NCI-H2029 treated with DMSO at 0.1 percent for 48 hours (cell line): Measurements from ENCODE around the gene RIMS1.

ENCODE experiments used
- DNase-seq: peaks from one replicate; lab custom pipeline; 2025; lab: John Stamatoyannopoulos, UW

Gene RIMS1

DNA sequence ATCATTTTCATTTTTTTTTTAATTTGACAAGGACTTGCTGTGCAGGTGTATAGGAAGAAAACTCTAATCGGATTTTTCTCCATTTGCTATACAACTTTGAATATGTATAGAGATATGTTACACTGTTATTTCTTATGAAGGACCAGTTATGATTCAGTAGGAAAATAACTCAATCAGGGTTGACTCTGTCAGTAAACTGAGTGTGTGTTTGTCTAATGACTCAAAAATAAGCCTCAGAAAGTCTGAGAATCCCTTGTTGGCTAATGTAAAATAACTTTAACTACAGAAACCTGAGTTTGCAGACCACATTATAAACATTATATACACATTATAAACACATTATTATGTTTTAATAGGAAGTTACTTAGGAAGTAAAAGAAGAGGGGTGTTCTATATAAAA, 352.6 kb downstream of the RIMS1 start:
- no peak for DNase-seq

DNA sequence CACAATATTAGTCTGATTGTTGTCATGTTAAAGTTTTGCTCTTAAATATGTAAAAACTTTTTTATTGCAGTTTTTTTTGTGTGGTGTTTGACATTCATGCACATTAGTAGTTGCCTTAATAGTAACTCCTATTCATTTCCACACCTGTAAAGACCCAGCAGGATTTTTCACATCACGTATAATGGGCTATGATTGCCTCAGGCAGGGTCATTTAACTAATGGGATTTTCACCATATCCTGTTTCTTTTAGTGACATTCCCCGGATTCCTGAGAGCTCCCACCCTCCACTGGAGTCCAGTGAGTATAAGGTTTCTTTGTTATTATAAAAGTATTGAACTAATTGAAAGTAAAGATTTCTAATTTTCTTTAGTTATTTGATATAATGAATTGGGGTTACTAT, 359.2 kb downstream of the RIMS1 start:
- no peak for DNase-seq

DNA sequence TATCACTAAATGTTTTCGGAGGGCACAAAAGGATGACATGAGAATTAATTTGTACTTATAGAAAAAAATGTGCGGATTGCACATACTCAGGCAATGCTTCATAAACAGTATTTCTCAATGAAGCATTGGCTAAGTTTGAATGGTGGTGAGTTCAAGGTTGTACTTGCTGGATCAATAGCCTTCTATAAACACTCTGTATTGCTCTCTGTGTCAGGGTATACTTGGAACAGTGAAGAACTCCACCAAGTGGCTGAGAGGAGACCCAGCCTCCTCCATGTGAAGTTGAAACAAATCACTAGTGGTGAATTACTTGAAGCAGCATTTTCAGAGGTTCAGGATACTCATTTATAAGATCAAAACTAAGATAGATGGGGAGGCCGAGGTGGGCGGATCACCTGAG, 360.6 kb downstream of the RIMS1 start:
- no peak for DNase-seq

DNA sequence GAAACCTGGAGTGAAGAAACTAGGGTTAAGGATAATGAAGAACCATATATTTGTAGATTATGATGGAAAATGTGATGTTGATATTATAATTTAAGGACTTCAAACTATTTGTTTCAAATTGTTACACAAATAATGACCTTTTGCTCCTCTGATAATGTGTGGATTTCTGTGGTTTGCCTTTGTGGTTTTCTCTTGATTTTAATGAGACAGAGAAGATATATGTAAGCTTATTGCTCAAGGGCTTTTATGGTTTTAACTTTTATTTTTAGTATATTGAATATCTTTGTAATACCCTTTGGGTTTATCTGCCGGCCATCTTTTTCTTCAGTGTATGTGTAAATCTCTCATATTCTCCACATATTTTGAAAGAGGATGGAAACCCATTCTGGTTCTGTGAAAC, 362.3 kb downstream of the RIMS1 start:
- DNase-seq: no peak

DNA sequence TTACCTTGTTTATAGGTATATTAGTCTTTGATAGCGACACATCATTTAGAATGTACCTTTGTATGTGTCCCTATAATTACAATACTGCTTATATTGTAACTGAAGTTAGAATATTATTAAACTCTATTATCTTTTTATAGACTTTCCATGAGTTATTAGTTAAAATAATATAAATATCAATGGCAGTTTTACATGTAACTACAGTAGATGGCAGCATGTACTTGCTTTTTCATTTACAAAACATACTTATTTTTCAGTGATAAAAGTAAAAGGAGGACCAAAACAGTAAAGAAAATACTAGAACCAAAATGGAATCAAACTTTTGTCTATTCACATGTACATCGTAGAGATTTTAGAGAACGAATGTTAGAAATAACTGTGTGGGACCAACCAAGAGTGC, 364.3 kb downstream of the RIMS1 start:
- DNase-seq: no peak

DNA sequence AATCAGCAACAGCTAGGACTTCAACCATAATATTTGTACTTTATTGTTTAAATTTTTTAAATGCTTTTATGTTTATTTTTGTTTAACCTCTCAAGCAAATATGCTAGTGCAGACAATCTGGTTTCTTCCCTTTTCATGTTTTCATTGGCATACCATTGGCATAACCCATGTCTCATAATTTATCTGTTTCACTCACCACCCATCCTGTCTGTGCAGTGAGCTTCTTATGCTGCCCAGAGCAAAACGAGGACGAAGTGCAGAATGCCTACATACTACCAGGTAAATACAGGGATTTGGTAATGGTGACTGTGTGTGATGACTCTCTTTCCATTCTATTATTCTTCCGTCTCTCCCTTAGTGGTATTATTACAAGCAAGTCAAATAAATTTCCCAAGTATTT, 374.1 kb downstream of the RIMS1 start:
- no peak for DNase-seq

DNA sequence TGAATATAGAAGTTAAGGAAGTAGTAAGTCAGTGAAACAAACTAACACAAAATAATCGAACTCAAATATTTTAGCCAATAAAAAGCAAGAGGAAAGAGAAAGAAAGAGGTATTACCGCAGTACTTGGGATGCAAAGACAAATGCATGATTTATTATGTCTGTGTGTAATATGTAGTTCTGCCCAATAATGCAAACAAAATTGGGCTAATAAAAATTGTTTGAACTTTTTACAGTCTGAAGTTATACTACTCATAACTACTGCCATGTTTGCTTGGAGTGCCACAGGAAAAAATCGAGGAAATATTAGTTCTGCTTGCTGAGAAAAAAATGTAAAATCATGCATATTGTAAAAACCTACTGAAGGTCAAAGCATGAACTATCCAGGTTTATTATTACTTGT, 375.2 kb downstream of the RIMS1 start:
- DNase-seq: no peak

DNA sequence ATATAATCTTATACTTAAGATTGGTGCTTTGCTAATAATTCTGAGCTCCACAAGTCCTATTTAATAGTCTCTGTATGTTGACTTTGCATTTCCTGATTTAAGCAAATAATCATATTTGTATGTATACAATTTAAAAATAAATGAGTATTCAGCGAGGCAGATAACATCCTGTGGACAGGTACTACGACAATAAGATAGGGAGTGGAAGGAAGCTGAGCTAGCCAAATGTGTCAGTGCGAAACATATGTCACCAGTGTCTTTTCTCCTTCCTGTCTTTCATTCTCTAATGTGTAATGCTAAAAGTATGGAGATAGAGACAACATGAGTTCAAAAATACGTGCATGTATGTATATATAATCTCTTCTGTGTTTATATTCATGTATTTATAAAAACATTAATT, 375.9 kb downstream of the RIMS1 start:
- no peak for DNase-seq

DNA sequence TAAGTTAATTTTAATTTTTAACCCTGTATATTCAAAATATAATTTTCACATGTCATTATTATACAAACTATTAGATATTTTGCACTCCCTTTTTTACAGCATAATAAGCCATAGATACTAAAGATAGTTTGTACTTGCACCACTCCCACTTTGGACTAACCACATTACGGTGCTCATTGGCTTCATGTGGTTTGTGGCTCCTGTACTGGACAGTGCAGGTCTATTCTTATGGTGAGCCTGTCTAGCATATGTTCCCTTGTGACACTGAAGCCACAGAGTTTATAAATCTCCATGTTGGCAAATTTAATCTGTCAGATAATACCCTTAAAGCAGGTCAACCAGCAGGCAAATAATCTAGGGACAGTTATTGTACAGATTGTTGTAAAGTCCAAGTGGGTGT, 381.1 kb downstream of the RIMS1 start:
- no peak for DNase-seq

DNA sequence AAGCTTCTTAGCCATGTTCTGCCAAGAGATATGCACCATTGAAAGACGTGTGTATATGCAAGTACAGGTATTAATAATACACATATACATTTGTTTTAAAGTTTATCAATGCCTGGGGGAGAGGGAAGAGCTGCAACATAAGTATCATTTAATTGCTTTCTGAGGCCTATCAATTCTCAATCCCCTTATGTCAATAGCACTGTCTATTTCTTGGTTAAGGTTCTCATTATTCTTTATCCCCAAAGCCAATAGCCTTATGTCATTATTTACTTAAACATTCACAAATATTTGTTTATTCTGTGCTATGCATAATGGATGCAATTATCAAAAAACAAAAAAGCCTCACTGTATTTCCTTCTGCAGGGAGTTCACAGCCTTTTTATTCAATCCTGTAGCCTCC, 385.2 kb downstream of the RIMS1 start:
- DNase-seq: no peak

DNA sequence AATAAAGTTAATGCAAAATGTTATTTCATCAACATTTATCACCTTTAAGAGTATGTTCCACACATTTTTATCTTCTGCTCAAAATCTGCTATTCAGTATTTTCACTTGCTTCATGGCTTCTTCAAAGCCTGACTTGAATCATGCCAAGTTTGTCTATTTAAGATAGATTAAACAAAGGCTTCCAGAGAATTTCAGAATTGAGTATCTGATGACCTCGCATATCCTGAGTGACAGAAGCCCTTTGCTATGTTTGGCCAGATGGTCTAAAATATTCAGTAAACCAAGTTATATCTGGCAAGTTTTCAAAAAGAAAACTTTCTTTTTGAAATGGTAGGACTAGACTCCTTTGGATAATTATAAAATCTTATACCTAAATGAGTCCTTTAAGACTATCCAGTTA, 386.6 kb downstream of the RIMS1 start:
- no peak for DNase-seq

DNA sequence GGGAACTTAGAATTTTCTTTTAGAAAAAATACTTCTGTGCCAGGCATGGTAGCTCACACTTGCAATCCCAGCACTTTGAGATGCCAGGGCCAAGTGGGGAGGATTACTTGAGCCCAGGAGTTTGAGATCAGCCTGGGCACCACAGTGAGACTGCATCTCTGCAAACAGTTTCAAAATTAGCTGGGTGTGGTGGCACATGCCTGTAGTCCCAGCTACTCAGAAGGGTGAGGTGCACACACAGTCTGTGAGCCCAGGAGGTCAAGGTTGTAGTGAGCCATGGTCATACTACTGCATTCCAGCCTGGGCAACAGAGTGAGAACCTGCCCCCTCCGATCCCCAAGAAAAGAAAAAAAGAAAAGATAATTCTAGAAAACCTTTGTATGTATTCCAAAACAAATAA, 389.5 kb downstream of the RIMS1 start:
- no peak for DNase-seq

DNA sequence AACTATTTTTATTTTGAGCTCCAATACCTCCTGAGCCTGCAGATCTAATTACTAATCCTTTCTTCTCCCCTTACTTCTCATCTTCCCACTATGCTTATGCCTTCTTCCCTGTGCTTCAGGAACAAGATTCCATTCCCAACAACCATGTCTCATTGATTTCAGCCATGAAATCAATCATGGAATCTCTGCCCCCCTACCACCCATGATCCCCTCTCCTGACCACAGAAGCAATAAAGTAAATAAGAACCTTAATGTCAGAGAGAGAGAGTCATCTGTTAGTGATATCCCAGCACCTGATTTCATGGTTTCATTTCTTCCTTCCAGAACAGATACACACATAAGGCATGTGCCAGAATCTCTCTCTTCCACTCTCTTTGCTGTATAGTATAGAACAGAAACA, 395.9 kb downstream of the RIMS1 start:
- no peak for DNase-seq

DNA sequence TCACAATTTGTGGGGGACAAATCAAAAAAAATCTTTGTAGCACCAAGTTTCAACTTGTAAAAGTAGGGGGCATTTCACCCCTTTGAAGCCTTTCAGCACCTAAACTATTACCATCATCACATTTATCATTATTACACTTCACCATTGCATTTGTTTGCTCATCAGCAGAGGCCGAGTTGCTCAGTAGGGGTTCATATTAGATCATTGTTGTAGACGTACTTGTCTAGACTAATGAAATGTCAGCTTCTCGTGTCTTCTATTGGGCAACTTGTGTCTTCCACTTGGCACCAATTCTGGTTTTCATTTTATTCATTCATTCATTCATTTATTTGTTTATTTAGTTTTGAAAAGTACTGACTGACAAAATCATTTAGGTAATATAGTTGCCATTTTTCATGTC, 397.2 kb downstream of the RIMS1 start:
- DNase-seq: no peak

DNA sequence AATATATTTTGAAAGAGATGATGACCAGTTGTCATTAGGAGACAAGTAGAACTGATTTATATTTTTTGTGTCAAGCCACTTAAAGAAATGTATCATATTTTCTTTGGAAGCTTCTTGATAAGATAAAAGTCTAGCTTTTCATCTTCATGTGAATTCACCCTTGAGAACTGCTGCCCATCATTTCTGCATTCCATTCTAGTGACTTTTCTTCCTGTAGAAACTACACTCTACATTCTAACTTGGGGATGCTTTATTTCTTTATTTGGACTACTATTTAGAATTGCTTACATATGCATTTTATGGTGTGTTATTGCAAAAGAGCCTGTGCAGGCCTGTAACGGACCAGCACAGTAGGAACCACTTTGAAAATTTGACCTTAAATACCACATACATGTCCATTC, 400.6 kb downstream of the RIMS1 start:
- DNase-seq: no peak

DNA sequence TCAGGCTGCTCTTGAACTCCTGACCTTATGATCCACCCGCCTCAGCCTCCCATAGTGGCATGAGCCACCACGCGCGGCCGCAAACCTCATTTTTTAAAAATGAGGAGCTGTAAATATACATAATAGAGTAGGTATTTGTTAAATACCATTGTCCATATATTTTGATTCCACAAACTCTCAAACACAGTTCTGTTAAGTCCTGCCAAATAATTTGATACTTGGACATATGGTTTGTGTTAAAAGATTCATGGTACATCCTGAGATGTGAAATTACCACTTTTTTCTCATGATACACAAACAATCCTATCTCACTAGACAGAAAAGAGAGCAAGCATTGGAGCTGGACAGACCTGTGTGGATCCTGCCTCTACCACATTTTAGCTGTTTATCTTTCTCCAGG, 401.5 kb downstream of the RIMS1 start:
- no peak for DNase-seq

DNA sequence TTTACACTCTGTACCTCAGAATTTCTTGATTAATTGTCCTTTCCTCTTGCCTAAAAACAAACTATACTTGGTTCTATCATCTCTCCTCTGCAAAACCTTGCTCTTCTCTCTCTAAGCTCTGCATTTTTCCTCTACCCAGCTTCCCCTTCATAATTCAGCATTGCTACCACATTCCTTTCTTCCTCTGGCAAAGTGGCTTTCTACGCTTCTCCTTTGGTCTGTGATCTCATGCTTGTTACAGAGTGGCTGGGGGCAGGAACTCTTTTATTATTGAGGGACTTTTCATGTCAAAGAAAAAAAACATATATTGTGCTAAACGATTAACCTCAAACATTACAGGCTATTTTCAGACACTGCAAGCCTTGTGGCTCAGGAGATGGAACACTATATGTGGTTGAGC, 402.2 kb downstream of the RIMS1 start:
- no peak for DNase-seq

DNA sequence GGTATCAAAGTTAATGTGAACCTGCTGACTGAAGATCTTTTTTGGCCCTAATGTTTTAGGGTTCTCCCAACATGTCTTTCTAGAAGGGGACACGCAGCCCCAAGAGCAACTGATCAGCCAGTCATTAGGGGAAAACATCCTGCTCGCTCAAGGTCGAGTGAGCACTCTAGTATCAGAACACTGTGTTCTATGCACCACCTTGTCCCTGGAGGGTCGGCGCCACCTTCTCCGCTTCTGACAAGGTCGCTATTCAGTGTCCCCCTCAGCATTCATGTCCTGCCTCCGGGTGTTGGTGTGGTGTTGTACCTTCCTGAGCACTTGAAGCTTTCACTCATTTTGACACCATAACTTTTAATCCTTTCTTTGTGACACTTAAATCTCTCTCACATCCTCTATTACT, 404.3 kb downstream of the RIMS1 start:
- no peak for DNase-seq

DNA sequence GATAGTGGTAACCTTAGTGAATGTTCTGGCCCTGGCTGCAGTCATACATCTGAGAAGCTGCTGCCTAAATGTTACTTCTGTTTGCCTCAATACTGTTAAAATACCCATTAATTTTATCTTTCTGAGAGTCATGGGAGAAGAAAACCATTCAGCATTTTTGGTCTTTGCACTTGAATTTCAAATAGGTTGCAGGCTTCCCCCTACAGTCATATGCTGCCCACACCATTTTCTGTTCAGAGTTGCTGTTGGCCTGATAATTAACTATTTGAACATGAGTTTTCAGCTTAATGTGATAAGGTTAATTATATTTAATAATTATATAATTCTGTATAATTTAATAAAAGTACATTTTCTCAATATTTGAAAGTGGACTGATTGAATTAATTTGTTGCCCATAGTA, 410.0 kb downstream of the RIMS1 start:
- no peak for DNase-seq

DNA sequence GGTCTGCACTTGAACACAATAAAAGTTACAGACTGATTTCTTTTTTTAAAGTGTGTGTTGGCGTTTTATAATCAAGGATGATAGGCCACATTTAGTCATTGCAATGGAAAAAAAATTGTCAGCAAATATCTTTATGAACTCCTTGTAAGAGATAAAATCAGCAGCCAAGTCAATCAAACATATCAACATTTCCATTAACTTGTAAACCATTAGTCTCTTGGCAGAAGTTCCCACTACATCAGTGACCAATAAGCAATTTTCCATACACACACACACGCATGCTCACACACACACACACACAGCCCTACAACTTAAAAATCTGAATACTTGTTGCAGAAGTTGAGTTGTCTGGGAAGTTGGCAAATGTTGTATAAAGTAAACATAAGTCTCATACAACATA, 419.6 kb downstream of the RIMS1 start:
- DNase-seq: no peak

DNA sequence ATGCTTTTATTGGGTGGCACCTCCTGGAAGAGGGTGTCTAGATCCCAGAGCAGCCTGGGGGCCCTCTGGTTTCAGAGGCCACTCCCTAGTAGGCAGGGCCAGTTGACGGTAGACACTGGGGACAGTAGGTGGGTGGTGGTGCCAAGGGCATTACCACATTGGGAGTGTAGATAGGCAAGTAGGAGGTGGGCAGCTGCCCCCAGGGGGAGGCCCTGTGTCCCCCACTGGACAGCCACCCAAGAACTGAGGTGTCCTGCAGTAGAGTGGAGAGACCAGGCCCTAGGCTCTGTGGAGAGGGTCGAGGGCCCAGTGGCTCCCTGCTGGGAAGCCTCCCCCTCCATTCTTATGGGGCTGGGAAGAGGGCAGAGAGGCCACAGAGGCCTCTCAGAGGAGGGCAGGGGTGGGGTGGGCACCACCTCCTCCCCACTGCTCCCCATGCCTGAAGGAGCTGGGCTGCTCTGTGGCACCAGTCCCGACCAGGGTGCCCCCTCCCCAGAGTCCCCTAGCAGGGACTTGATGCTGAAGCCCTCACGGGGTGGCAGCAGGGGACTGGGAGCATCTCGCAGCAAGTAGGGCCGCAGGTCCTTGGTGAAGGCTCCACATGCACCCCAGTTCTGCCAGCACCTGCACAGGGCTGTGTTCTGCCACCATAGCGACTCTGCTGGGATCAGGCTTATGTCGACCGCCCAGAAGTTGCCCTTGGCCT, 430.5 kb downstream of the RIMS1 start:
- no peak for DNase-seq

DNA sequence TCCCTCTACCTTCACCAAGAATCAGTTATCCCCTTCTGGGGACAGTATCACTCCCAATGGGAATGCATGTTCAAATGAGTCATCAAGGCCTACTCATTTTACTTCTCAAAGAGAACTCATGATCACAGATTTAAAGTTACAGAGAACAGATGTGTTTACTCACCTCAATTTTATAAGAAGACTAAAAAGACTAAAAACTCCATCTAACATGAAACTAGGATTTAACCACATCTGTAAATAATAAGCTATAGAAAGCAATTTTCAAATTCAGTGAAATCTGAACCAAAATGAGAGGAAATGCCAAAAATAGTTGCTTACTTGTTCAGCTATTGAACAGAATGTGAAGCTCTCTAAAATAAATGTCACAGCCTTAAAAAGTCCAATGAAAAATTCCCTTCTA, 435.4 kb downstream of the RIMS1 start:
- DNase-seq: no peak

DNA sequence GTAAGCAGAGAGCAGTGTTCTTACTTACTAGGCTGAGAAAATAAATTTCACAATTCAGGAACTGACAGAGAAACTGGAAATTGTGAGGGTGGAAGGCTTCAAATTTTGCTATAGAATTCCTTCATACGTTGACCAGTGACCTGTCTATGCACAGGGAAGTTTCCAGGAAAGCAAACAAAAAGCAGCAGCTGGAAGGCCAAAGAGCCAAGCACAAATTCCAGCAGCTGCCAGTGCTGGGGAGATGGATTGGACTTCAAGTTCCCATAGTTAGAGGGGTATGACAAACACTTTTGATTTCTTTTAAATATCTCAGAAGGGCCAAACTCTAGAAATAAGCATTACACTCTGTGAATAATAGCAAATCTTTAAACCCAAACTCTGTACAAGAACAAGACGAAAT, 436.4 kb downstream of the RIMS1 start:
- no peak for DNase-seq

DNA sequence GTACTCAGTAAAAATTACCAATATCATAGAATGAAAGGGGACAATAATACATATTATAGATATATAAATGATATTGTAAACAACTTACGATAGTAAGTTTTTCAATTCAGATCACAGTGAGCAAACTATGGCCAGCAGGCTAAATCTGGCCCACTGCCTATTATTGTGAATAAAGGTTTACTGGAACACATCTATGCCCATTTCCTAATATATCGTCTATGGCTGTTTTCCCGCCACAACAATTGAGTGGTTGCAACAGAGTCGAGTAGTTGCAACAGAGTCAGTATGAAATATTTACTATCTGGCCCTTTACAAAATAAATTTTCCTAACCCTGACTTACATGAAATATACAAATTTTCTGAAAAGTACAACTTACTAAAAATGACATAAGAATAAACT, 438.2 kb downstream of the RIMS1 start:
- DNase-seq: no peak

DNA sequence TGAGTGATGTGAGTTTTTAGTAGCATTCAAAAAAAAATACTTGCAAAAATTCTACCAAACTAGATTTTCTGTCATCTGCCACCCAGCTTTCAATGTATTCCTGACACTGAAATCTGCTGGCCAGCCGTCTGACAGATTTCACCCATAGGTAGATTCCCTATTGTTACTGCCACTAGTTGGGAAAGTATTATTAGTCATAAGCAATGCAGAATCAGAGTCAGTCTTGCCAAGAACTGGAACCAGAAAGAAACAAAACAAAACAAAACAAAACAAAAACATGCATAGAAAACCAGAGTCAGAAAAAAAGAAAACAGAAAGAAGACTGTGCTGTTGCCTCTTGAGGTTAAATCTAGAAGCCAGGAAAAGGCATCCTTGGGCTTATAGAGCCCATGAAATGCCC, 442.4 kb downstream of the RIMS1 start:
- DNase-seq: no peak
